Dermis blood vessel endothelial cell (primary cell): ENCODE results near the gene DGCR2. TPM values are rescaled to one million over a fixed set of nuclear protein-coding genes. Genes with fewer than 3 reads are reported as not detected.
A peak's percentile ranks its signal among the peaks of the same experiment; 100 is the strongest.
"Not testable (repeated sequence)": the region's sequence is repeated elsewhere in the genome, so short reads cannot be mapped to it uniquely, and the experiment has no call there.

Source experiments
- DNase-seq: peaks from one replicate; pipeline ENCODE4 v3.0.0; 2010
- total RNA-seq: library from RNA; depleted of rRNA; stranded (reverse); fragments of >200 nt; gene quantifications from 2 replicates; pipeline ENCODE4 v1.2.3, GENCODE V29; 2014

DGCR2 gene
- total RNA-seq, 1 donor from 2014 or later = 56.2 TPM

- no peak for DNase-seq
Measured at GRCh38 chr22:19106886-19107729, 15.1 kb downstream of the DGCR2 start.

- peak; percentile 38 for DNase-seq
Measured at GRCh38 chr22:19105867-19106802, 16.1 kb downstream of the DGCR2 start.

DNA sequence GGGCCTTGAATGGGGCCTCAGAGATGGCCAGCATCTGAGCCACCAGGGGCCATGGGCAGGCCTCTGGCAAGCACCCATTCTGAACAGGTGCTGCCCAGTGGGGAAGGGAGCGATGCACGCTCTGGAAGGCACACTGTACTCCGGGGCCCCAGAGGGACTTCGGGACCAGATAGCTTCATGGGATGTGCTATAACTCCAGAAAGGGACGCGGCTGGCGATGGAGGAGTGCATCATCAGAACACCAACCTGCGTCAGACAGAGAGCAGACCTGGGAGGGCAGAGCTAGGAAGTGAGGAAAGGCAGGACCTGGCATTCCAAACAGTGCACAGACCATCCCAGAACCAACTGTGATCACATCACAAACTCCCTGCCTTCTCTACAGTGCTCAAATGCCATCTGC, 16.8 kb downstream of the DGCR2 start:
- no peak for DNase-seq

DNA sequence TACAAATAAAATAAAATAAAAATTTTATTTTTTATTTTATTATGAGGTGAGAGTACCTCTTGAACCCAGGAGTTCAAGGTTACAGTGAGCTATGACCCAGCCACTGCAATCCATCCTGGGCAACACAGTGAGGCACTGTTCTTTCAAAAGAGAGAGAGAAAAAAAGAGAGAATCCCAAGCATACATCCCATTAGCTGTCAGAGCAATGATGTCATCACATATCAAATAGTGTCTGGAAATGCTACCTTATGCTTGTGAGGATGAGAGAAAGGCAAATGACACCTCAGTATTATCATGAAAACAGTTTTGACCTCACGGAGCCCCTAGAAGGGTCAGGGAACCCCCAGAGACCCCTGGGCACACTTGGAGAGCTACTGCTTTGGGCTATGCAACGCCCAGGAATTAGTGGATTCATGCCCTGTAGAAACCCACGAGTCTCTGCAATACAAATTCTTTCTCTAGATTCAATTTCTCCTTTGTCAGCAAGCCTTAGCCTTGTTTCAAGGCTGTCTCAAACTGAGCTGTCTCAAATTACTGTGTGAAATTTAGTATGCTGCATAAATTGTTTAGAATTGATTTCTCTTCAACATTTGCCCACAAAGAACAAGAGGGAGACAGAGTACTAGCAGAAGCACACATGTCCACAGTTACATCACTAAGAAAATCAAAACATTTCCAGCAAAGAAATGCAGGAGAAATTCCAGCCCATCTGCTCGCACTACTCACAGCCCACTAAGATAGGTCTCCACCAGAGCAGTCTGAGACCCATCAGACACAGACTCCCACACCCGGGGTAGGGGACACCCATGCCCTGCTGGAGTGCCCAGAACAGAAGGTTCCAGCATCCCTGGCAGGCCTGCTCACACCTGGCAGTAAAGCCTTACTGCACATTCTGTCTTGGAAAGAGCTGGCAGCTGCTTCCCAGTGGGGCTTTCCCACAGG, 18.1 kb downstream of the DGCR2 start:
- no peak for DNase-seq

DNA sequence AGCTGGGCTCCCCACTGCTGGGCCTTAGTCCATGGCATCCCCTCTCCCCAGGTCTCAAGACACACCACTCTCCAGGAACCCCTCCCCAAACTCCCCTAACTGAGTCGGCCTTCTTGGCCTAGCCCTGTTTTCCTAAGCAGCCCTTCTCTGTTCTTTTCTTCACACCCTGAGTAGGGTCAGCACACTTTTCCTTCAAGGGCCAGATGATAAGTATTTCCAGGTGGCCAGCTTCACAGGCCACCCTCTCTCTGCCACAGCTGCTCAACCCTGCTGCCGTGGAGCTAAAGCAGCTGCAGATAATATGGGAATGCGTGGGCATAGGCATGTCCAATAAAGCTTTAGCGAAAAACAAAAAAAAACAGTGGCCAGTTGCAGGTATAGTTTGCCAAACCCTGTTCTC, 24.1 kb downstream of the DGCR2 start:
- no peak for DNase-seq

GRCh38 chr22:19097518-19097917, 24.7 kb downstream of the DGCR2 start:
- no peak for DNase-seq

DNA sequence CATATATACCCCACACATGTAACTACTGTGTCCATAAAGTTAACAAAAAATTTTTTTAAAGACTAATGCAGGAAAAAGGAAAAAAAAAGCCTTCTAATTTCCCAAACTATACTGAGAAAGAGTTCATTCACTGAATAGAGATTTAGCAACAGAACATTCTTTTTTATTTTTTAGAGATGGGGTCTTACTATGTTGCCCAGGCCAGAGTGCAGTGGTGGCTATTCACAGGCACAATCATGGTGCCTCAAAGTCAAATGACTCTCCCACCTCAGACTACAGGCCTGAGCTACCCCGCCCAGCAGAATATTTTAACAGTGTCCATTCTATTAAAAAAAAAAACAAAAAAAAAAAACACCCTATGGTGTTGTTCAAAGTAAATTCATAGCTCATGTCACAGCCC, 25.7 kb downstream of the DGCR2 start:
- DNase-seq = no peak

GRCh38 chr22:19094393-19094997, 27.7 kb downstream of the DGCR2 start:
- no peak for DNase-seq

DNA sequence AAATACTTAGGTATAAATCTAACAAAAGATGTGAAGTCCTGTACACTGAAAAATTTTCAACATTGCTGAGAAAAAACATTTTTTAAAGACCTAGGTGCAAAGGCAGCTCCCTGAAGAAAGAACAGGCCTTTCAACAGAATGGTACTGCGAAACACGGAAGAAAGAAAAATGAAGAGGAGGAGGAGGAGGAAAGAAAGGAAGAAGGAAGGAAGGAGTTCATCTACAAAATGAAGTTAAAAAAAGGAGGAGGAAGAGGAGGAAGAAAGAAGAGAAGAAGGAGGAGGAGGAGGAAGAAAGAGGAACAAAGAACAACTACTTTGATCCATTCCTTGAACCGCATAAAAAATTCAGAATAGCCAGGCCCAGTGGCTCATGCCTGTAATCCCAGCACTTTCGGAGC, 29.5 kb downstream of the DGCR2 start:
- no peak for DNase-seq

DNA sequence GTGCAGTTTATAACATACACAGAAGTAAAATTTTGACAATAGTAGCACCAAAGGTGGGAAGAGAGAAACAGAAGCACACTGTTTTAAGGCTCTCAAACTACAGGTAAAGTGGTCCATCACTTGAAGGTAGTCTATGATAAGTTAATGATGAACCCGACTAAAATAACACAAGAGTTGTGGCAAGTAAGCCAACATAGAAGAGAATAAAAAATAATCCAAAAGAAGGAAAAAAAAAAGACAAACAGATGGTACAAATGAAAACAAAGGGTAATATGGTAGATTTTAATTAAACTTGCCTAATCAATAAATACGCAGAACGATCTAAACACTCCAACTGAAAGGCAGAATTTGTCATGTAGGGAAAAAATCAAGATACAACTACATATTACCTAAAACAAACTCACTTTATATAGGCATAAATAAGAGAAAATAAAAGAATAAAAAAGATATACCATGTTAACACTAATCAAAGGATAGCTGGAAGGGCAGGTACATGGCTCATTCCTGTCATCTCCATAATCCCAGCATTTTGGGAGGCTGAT, 31.6 kb downstream of the DGCR2 start:
- DNase-seq = no peak

- DNase-seq = no peak
Measured at GRCh38 chr22:19090183-19090582, 32.0 kb downstream of the DGCR2 start.

DNA sequence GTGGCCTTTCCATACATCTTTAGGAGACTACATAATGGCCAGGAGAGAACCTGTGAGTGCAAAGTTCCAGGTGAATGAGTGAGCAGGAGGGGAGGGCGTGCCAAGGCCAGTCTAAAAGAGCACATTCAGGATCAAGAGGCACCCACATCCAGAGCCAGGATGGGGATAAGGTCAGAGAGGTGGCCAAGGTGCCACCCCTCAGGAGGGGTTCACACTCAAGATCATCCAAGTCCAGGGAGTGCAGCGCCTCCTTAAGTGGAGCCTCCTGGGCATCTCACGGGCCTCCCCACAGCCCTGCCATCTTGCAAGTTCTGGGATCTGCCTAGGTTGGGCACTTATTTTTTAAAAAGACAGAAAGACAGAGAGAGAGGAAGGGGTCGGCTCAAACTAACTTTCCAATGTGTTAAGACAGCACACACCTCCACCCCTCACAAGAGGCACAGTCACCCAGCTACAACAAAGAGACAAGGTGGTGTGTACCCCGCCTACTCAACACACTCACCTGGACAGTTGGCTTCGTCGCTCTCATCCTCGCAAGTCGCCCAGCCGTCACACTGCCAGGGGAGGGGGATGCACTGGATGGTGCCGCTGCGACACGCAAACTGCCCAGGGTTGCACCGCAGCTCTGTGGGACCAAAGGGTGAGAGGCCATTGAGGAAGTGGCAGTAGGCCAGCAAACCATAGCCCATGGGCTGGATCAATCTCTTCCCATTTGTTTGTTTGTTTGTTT, 33.2 kb downstream of the DGCR2 start:
- no peak for DNase-seq

DNA sequence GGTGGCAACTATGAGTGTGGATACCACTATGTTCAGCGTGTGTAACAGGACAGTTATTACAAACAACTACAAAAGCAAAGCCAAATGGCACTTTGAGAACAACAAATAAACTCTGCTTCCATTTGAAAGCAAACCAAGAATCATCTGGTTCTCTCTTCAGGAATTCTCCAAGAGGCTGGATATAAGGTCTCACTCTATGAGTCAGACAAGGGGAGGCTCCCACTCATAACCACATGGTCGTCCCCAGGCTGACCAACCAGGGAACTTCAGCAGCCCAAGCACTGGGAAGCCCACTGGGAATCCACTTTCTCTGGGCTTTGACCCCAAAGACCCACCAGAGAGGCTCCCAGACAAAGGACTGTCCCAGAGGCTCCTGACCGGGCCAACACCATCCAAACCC, 35.3 kb downstream of the DGCR2 start:
- peak; percentile 19 for DNase-seq

GRCh38 chr22:19086417-19086816, 35.8 kb downstream of the DGCR2 start:
- DNase-seq = peak; percentile 10

- DNase-seq = peak; percentile 70
Measured at GRCh38 chr22:19085233-19085718, 36.9 kb downstream of the DGCR2 start.

GRCh38 chr22:19084586-19084985, 37.6 kb downstream of the DGCR2 start:
- DNase-seq = not testable (repeated sequence)

DNA sequence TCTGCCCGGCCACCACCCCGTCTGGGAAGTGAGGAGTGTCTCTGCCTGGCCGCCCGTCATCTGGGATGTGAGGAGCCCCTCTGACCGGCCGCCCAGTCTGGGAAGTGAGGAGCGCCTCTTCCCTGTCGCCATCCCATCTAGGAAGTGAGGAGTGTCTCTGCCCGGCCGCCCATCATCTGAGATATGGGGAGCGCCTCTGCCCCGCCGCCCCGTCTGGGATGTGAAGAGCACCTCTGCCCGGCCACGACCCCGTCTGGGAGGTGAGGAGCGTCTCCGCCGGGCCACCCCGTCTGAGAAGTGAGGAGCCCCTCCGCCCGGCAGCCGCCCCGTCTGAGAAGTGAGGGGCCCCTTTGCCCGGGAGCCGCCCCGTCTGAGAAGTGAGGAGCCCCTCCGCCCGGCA, 38.1 kb downstream of the DGCR2 start:
- not testable (repeated sequence) for DNase-seq

- no peak for DNase-seq
Measured at GRCh38 chr22:19082793-19083192, 39.4 kb downstream of the DGCR2 start.

GRCh38 chr22:19082101-19082500, 40.1 kb downstream of the DGCR2 start:
- DNase-seq = no peak

DNA sequence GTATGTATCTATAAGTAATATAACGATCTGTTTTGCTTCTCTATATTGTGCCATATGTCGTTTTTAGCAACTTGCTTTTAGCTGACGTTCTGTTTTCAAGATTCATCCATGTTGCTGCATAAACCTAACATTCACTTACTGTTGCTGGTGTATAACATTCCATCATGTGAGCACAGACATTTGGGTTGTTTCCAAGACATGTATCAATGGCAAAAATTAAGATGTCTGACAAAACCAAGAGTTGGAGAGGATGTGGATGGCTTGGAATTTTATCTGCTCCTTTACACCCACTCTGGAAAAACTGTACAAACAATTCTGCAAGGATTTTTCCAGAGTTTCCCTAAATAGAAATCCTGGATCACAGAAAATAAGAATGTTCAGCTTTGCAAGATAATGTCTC, 40.9 kb downstream of the DGCR2 start:
- DNase-seq = no peak

DNA sequence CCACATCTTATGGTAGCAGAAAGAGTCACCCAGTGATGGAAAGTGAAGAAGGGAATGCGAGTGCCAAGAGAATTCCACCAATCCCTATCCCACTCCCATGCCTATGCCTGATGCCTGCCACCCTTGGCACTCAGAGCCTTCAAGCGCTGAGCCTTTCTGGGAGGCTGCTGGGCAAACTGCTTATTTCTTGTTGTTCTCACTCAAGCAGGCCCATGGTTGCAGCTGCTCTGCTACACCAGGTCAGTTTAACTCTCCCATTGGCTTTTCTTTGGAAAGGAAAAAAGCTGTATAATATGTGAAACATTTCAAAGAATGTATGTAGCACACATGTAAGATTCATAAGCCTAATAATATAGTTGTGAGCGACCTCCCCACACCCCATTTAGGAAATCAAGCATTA, 41.4 kb downstream of the DGCR2 start:
- DNase-seq = no peak
